ENCODE results near the gene VWA8. TPM values are rescaled to one million over a fixed set of nuclear protein-coding genes. Genes with fewer than 3 reads are reported as not detected.
"Not testable (repeated sequence)": the region's sequence is repeated elsewhere in the genome, so short reads cannot be mapped to it uniquely, and the experiment has no call there.

The VWA8 gene
- total RNA-seq, 2 experiments from 2014 or later: 14.9 to 17.4 TPM

GRCh38 chr13:41820581-41821237, 140.2 kb downstream of the VWA8 start:
- H3K27me3 Mint-ChIP-seq: no peaks in the 10 kb centered on the region
- no peak overlapping the region for H3K27ac Mint-ChIP-seq
- CTCF ChIA-PET: no interaction called here
- no peak overlapping the region for H3K4me3 Mint-ChIP-seq
- ATAC-seq (no peak), DNase-seq (no peak)
- peaks cover 27% of the 10 kb centered on the region for H3K36me3 Mint-ChIP-seq
- no peaks in the 10 kb centered on the region for H3K4me1 Mint-ChIP-seq
- no peaks in the 10 kb centered on the region for H3K9me3 Mint-ChIP-seq (ENCODE audit: low read depth)

- CTCF ChIA-PET: no interaction called here
- Mint-ChIP-seq H3K27ac (no peak overlapping the region), H3K27me3 (no peaks in the 10 kb centered on the region), H3K4me3 (no peak overlapping the region), H3K4me1 (peaks cover 14% of the 10 kb centered on the region), H3K36me3 (peaks cover 34% of the 10 kb centered on the region), H3K9me3 (ENCODE audit: low read depth) (no peaks in the 10 kb centered on the region)
- no peak for ATAC-seq
- DNase-seq: no peak
Measured at GRCh38 chr13:41816057-41816456, 144.9 kb downstream of the VWA8 start.

DNA sequence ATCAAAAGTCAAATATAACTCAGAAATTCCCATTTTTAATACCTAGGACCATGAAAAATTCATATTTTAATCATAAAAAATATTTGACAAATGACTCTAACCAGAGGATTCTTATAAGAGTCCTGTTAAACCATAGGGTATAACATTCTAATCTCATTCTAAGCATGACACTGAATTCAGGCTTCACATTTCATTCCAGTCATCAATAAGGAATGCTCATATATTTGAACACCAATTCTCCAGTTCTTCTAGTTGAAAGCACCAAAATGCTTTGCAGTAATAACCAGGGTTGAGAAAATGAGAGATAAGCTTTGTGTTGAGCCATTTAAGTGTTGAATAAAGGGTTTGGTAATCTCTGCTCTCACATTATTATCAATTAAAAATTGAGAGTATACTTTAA, 147.5 kb downstream of the VWA8 start:
- Mint-ChIP-seq H3K9me3 (ENCODE audit: low read depth) (peaks cover 3% of the 10 kb centered on the region), H3K27ac (no peak overlapping the region), H3K4me3 (no peak overlapping the region), H3K27me3 (no peaks in the 10 kb centered on the region), H3K4me1 (peaks cover 14% of the 10 kb centered on the region), H3K36me3 (peaks cover 39% of the 10 kb centered on the region)
- CTCF ChIA-PET: no interaction called here
- ATAC-seq (no peak), DNase-seq (no peak)

- peaks cover 14% of the 10 kb centered on the region for H3K4me1 Mint-ChIP-seq
- H3K27ac Mint-ChIP-seq: no peak overlapping the region
- H3K27me3 Mint-ChIP-seq: no peaks in the 10 kb centered on the region
- peaks cover 3% of the 10 kb centered on the region for H3K9me3 Mint-ChIP-seq (ENCODE audit: low read depth)
- CTCF ChIA-PET: no interaction called here
- ATAC-seq (no peak), DNase-seq (no peak)
- peaks cover 41% of the 10 kb centered on the region for H3K36me3 Mint-ChIP-seq
- no peak overlapping the region for H3K4me3 Mint-ChIP-seq
Measured at GRCh38 chr13:41812851-41813250, 148.1 kb downstream of the VWA8 start.

DNA sequence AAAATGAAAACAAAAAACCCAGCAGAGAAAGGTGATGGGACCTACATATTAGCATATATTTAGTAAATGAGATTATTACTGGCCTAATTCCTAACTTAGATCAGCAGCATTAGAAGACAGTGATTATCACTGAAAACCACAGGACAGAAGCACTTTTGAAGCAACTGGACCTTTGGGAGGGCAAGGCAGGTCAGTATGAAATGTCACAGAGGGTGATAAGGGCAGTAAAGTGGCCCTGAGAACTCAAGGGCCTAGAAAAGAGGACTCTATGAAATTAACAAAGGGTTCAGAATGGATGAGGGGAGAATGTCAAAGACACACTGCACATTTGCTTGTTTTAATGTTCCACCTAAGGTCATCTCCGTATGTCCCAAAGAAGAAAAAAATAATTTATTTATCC, 148.7 kb downstream of the VWA8 start:
- no peaks in the 10 kb centered on the region for H3K27me3 Mint-ChIP-seq
- DNase-seq (no peak), ATAC-seq (no peak)
- peak overlapping the region; percentile 45 for H3K27ac Mint-ChIP-seq
- peaks cover 14% of the 10 kb centered on the region for H3K4me1 Mint-ChIP-seq
- CTCF ChIA-PET: no interaction called here
- H3K36me3 Mint-ChIP-seq: peaks cover 43% of the 10 kb centered on the region
- no peak overlapping the region for H3K4me3 Mint-ChIP-seq
- H3K9me3 Mint-ChIP-seq (ENCODE audit: low read depth): peaks cover 3% of the 10 kb centered on the region

DNA sequence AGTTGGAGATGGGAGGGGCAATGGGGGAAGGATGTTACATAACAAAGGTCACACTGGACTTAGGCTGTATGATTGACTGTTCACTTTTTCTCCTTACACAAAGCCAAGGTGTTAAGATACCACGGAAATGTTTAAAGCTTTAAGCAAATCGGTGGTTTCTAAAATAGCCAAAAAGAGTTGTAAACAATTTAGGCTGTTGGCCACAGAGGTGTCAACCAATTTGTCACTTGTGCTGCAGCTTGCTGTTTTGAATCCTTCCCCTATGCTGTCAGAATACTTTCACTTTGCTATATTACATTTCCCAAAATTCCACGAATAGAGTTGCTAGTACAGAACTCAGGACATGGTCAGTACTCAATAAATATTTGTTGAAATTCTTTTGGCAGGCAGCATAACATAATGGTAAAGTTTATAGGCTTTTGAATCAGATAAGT, 149.3 kb downstream of the VWA8 start:
- Mint-ChIP-seq H3K9me3 (ENCODE audit: low read depth) (peaks cover 7% of the 10 kb centered on the region), H3K27me3 (no peaks in the 10 kb centered on the region), H3K4me1 (peaks cover 14% of the 10 kb centered on the region), H3K4me3 (no peak overlapping the region), H3K36me3 (peaks cover 48% of the 10 kb centered on the region), H3K27ac (no peak overlapping the region)
- CTCF ChIA-PET: no interaction called here
- DNase-seq: no peak
- no peak for ATAC-seq

GRCh38 chr13:41809962-41810361, 150.9 kb downstream of the VWA8 start:
- H3K9me3 Mint-ChIP-seq (ENCODE audit: low read depth): peaks cover 8% of the 10 kb centered on the region
- H3K4me3 Mint-ChIP-seq: no peak overlapping the region
- no peaks in the 10 kb centered on the region for H3K27me3 Mint-ChIP-seq
- peaks cover 47% of the 10 kb centered on the region for H3K36me3 Mint-ChIP-seq
- DNase-seq (no peak), ATAC-seq (no peak)
- CTCF ChIA-PET: no interaction called here
- H3K27ac Mint-ChIP-seq: no peak overlapping the region
- peaks cover 14% of the 10 kb centered on the region for H3K4me1 Mint-ChIP-seq

DNA sequence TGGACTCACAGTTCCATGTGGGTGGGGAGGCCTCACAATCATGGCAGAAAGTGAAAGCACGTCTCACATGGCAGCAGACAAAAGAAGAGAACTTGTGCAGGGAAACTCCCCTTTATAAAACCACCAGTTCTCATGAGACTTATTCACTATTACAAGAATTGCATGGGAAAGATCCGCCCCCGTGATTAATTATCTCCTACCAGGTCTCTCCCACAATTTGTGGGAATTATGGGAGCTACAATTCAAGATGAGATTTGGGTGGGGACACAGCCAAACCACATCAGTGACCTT, 157.5 kb downstream of the VWA8 start:
- ATAC-seq, CTCF ChIA-PET, H3K27me3 Mint-ChIP-seq, H3K27ac Mint-ChIP-seq, DNase-seq, H3K4me1 Mint-ChIP-seq, H3K4me3 Mint-ChIP-seq: not testable (repeated sequence)
- Mint-ChIP-seq H3K9me3 (ENCODE audit: low read depth) (peaks cover 22% of the 10 kb centered on the region), H3K36me3 (peaks cover 57% of the 10 kb centered on the region)

DNA sequence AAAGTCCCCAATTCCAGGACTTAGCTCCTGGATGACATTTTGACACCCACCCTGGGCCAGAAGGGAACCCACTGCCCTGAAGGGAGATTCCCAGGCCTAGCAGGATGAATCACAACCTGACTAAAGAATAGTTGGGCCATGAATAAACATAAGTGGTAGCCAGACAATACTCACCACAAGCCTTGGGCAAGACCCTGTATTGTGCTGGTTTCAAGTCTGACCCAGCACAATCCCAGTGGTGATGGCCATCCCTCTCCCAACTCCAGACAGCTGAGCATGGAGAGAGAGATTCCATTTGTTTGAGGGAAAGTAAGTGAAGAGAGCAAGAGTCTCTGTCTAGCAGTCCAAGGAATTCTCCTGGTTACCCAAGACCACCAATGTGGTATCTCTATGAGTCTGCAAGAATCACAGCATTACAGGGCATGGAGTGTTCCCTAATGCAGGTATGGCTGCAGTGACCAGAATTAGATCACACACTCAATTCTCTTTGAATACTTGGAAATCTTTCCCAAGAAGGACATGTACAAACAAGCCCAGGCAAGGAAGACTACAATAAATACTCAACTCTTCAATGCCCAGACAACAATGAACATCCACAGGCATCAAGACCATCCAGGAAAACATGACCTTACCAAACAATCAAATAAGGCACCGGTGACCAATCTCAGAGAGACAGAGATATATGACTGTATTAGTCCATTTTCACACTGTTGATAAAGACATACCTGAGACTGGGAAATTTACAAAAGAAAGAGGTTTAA, 158.0 kb downstream of the VWA8 start:
- CTCF ChIA-PET: no interaction called here
- Mint-ChIP-seq H3K36me3 (peaks cover 55% of the 10 kb centered on the region), H3K27ac (no peak overlapping the region), H3K9me3 (ENCODE audit: low read depth) (peaks cover 22% of the 10 kb centered on the region), H3K27me3 (no peaks in the 10 kb centered on the region), H3K4me3 (no peak overlapping the region), H3K4me1 (no peaks in the 10 kb centered on the region)
- DNase-seq: no peak
- ATAC-seq: no peak

- H3K4me3 Mint-ChIP-seq: no peak overlapping the region
- no peak for DNase-seq
- no peaks in the 10 kb centered on the region for H3K4me1 Mint-ChIP-seq
- peaks cover 22% of the 10 kb centered on the region for H3K9me3 Mint-ChIP-seq (ENCODE audit: low read depth)
- H3K27me3 Mint-ChIP-seq: no peaks in the 10 kb centered on the region
- peaks cover 52% of the 10 kb centered on the region for H3K36me3 Mint-ChIP-seq
- H3K27ac Mint-ChIP-seq: no peak overlapping the region
- CTCF ChIA-PET: interaction anchor here (1.1 kb wide), 1 partner anchor 9 kb away, joined by 3 read pairs; no protein-coding TSS in a partner anchor
- ATAC-seq: no peak
Measured at GRCh38 chr13:41802043-41802683, 158.7 kb downstream of the VWA8 start.

- H3K4me3 Mint-ChIP-seq: no peak overlapping the region
- H3K36me3 Mint-ChIP-seq: peaks cover 7% of the 10 kb centered on the region
- ATAC-seq (no peak), DNase-seq (no peak)
- no peaks in the 10 kb centered on the region for H3K9me3 Mint-ChIP-seq (ENCODE audit: low read depth)
- H3K4me1 Mint-ChIP-seq: no peaks in the 10 kb centered on the region
- no peak overlapping the region for H3K27ac Mint-ChIP-seq
- CTCF ChIA-PET: interaction anchor here (1.5 kb wide), 1 partner anchor 12 kb away, joined by 3 read pairs; no protein-coding TSS in a partner anchor
- H3K27me3 Mint-ChIP-seq: no peaks in the 10 kb centered on the region
Measured at GRCh38 chr13:41791056-41791455, 169.9 kb downstream of the VWA8 start.

DNA sequence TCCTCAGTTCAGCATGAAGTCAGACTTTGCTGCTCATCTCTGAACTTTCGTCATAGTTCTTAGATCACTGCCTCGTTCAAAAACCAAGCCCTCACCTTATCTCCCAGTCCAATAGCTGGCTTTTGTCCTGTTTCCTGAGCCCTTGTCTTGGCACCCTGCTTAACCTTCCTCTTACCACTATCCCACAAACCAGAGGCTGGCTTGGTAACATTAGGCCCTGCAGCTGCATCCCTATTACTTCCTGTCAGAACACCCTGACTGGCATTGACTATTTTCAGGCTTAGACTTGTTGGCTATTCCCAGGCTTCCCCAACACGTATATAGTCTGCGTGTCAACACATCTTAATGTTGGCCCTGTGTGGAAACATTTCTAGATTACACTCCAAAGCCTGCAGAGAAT, 172.4 kb downstream of the VWA8 start:
- no peaks in the 10 kb centered on the region for H3K27me3 Mint-ChIP-seq
- no peaks in the 10 kb centered on the region for H3K9me3 Mint-ChIP-seq (ENCODE audit: low read depth)
- ATAC-seq: no peak
- no peaks in the 10 kb centered on the region for H3K4me1 Mint-ChIP-seq
- H3K4me3 Mint-ChIP-seq: no peak overlapping the region
- CTCF ChIA-PET: no interaction called here
- no peaks in the 10 kb centered on the region for H3K36me3 Mint-ChIP-seq
- no peak overlapping the region for H3K27ac Mint-ChIP-seq
- DNase-seq: no peak

GRCh38 chr13:41785402-41786172, 175.3 kb downstream of the VWA8 start:
- H3K27ac Mint-ChIP-seq: no peak overlapping the region
- H3K4me1 Mint-ChIP-seq: no peaks in the 10 kb centered on the region
- no peaks in the 10 kb centered on the region for H3K27me3 Mint-ChIP-seq
- CTCF ChIA-PET: no interaction called here
- ATAC-seq (no peak), DNase-seq (no peak)
- H3K4me3 Mint-ChIP-seq: no peak overlapping the region
- no peaks in the 10 kb centered on the region for H3K36me3 Mint-ChIP-seq
- H3K9me3 Mint-ChIP-seq (ENCODE audit: low read depth): no peaks in the 10 kb centered on the region

Measured in activated CD8-positive, alpha-beta memory T cell treated with anti-CD3 and anti-CD28 coated beads, Interleukin-2, amount 10 ng/mL, durations not matched to agents 7 days and 5 days (primary cell).